Measurements from ENCODE around the gene ANKAR. TPM values are rescaled to one million over a fixed set of nuclear protein-coding genes. Genes with fewer than 3 reads are reported as not detected.
"Not testable (repeated sequence)": the region's sequence is repeated elsewhere in the genome, so short reads cannot be mapped to it uniquely, and the experiment has no call there.

The ANKAR gene
- total RNA-seq, 1 donor from 2014 or later, result 17.4 TPM

DNA sequence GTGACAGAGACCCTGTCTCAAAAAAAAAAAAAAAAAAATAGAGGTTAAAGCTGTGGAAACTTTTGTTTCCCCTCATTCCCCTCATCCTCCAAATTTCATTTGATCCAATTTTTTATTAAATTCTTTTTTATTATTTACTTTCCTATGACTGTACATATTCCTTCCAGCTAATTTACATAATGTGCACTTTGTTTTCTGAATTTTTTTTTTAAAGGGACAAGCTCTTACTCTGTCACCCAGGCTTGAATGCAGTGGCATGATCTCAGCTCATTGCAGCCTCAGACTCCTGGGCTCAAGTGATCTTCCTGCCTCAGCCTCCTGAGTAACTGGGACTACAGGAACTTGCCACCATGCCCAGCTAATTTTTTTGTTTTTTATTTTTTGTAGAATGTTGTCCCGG, 10.3 kb downstream of the ANKAR start:
- peaks cover 17% of the 10 kb centered on the region for H3K4me1 ChIP-seq
- intact Hi-C loops (cut with DNase I), result no loop called here
- no peaks in the 10 kb centered on the region for H3K36me3 ChIP-seq
- H3K9me3 ChIP-seq, result no peaks in the 10 kb centered on the region
- TF ChIP-seq, protein P1, sequence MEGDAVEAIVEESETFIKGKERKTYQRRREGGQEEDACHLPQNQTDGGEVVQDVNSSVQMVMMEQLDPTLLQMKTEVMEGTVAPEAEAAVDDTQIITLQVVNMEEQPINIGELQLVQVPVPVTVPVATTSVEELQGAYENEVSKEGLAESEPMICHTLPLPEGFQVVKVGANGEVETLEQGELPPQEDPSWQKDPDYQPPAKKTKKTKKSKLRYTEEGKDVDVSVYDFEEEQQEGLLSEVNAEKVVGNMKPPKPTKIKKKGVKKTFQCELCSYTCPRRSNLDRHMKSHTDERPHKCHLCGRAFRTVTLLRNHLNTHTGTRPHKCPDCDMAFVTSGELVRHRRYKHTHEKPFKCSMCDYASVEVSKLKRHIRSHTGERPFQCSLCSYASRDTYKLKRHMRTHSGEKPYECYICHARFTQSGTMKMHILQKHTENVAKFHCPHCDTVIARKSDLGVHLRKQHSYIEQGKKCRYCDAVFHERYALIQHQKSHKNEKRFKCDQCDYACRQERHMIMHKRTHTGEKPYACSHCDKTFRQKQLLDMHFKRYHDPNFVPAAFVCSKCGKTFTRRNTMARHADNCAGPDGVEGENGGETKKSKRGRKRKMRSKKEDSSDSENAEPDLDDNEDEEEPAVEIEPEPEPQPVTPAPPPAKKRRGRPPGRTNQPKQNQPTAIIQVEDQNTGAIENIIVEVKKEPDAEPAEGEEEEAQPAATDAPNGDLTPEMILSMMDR (IDR thresholded peaks at IDR 0.05), result no peak
- TF ChIP-seq POLR2A (IDR thresholded peaks at IDR 0.05) (no peak), POLR2AphosphoS5 (IDR thresholded peaks at IDR 0.05; ENCODE audit: insufficient read depth in 1 of 2, low read depth in 1 of 2) (no peak)
- no peak overlapping the region for H3K4me3 ChIP-seq
- DNase-seq (ENCODE audit: extremely low spot score in 2 of 2), result no peak
- no peaks in the 10 kb centered on the region for H3K27me3 ChIP-seq
- no peak overlapping the region for H3K27ac ChIP-seq

- TF ChIP-seq, protein P1 (IDR thresholded peaks at IDR 0.05), result no peak
- TF ChIP-seq POLR2AphosphoS5 (IDR thresholded peaks at IDR 0.05; ENCODE audit: insufficient read depth in 1 of 2, low read depth in 1 of 2), result no peak
- no peak for TF ChIP-seq POLR2A (IDR thresholded peaks at IDR 0.05)
- intact Hi-C loops (cut with DNase I), result no loop called here
Measured at GRCh38 chr2:189685540-189686229, 11.2 kb downstream of the ANKAR start.

GRCh38 chr2:189687796-189688195, 13.3 kb downstream of the ANKAR start:
- intact Hi-C loops (cut with DNase I); H3K27me3 ChIP-seq; H3K9me3 ChIP-seq; H3K4me3 ChIP-seq; H3K36me3 ChIP-seq; DNase-seq (ENCODE audit: extremely low spot score in 2 of 2); H3K27ac ChIP-seq: not testable (repeated sequence)
- H3K4me1 ChIP-seq, result peaks cover 12% of the 10 kb centered on the region

More at GRCh38 chr2:189685540-189686229, 11.2 kb downstream of the ANKAR start:
- H3K9me3 ChIP-seq, result no peaks in the 10 kb centered on the region
- H3K27me3 ChIP-seq, result no peaks in the 10 kb centered on the region
- H3K36me3 ChIP-seq, result no peaks in the 10 kb centered on the region
- no peak for DNase-seq (ENCODE audit: extremely low spot score in 2 of 2)
- peaks cover 17% of the 10 kb centered on the region for H3K4me1 ChIP-seq
- no peak overlapping the region for H3K4me3 ChIP-seq
- H3K27ac ChIP-seq, result no peak overlapping the region

GRCh38 chr2:189696223-189696622, 21.8 kb downstream of the ANKAR start:
- no peak for TF ChIP-seq POLR2A (IDR thresholded peaks at IDR 0.05)
- no peak for TF ChIP-seq POLR2AphosphoS5 (IDR thresholded peaks at IDR 0.05; ENCODE audit: insufficient read depth in 1 of 2, low read depth in 1 of 2)
- TF ChIP-seq, protein P1 (IDR thresholded peaks at IDR 0.05), result no peak
- DNase-seq (ENCODE audit: extremely low spot score in 2 of 2), result no peak
- Histone ChIP-seq H3K27me3 (no peaks in the 10 kb centered on the region), H3K4me1 (no peaks in the 10 kb centered on the region), H3K4me3 (no peak overlapping the region), H3K9me3 (no peaks in the 10 kb centered on the region), H3K27ac (no peak overlapping the region), H3K36me3 (peaks cover 0 to 4% of the 10 kb centered on the region in 2 donors)
- intact Hi-C loops (cut with DNase I), result loop anchor here (5.0 kb wide), 1 partner anchor 34 kb away; the partner anchor contains the start of gene ASNSD1

DNA sequence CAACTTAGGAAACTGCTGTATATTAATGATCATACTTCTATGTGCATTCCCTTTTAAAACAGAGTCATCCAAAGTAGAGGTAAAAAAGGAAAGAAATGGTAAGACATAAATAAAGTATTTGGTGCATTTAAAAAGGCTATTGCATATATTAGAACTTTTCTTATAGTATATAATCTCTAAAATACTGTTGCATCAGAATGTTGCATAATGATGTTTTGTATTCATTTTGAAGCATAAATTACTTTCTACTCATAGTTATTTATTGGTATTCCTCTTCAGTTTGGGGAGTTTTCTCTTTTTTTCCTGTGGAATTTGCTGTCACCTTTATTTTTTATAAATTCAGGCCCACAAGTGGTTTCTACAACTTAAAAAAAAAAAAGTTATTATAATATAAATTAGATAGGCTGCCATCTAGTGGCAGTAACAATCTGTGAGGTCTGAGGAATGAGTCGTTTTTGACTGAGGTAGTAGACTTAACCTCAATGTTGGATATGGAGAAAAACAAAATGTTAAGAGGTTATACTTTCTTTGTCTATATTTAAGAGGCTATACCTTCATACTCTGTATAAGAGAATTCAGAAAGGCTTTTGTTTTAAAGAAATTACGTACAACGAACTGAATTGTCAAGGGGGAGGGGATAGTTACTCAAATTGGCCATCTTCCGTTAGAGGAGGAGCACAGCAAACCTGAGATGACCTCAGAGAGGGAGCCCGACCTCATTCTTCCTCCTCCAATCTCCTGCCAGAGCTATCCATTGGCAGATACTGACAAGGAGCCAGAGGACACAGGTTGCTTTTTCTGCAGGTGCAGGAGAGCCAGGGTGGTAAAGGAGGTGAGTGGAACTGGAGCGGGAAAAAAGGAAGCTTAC, 23.8 kb downstream of the ANKAR start:
- Histone ChIP-seq H3K4me1 (no peaks in the 10 kb centered on the region), H3K27me3 (no peaks in the 10 kb centered on the region), H3K36me3 (no peaks in the 10 kb centered on the region), H3K4me3 (no peak overlapping the region), H3K9me3 (no peaks in the 10 kb centered on the region), H3K27ac (no peak overlapping the region)
- no peak for DNase-seq (ENCODE audit: extremely low spot score in 2 of 2)
- intact Hi-C loops (cut with DNase I), result loop anchor here (5.0 kb wide), 1 partner anchor 36 kb away; the partner anchor contains the start of gene ASNSD1
- no peak for TF ChIP-seq POLR2A (IDR thresholded peaks at IDR 0.05)
- peak in 1 of 2 donors; percentile 19 for TF ChIP-seq POLR2AphosphoS5 (IDR thresholded peaks at IDR 0.05; ENCODE audit: insufficient read depth in 1 of 2, low read depth in 1 of 2)
- TF ChIP-seq, protein P1 (IDR thresholded peaks at IDR 0.05), result peak; percentile 19 to 52 (median 37)
